GM19463 (cell line): ENCODE data around the gene MPZ.
"Not testable (repeated sequence)": the region's sequence is repeated elsewhere in the genome, so short reads cannot be mapped to it uniquely, and the experiment has no call there.

Experiments
- ATAC-seq: cut with Tn5 transposase; IDR thresholded peaks from one replicate; pipeline ENCODE4 v1.9.1; 2021; ENCODE audit warnings: mild to moderate bottlenecking, moderate library complexity; ENCODE audit not compliant: unreplicated experiment

Gene MPZ

GRCh38 chr1:161258439-161259344 lies 51.1 kb downstream of the MPZ start, which contains the start of gene PCP4L1:
Gene PCP4L1, plus strand, starts transcription at chr1:161258745. Its CDS starts 230 bp downstream, at chr1:161258975.
- ATAC-seq: peak; percentile 66

GRCh38 chr1:161257109-161257508 lies 52.7 kb downstream of the MPZ start:
- not testable (repeated sequence) for ATAC-seq

- ATAC-seq: not testable (repeated sequence)
Measured at GRCh38 chr1:161255955-161256520, 53.7 kb downstream of the MPZ start.

GRCh38 chr1:161255302-161255701 lies 54.5 kb downstream of the MPZ start:
- not testable (repeated sequence) for ATAC-seq
